Neutrophil (primary cell): ENCODE measurements around the gene CDK17.

Experiments used
- H3K27ac ChIP-seq: fragments of 200-600 bp; sonication (generic); 2 replicates; pipeline ENCODE4 v1.5.1; 2016; ENCODE audit warnings: mild to moderate bottlenecking, moderate library complexity
- H3K27me3 ChIP-seq: fragments of 200-600 bp; sonication (generic); 2 replicates; pipeline ENCODE4 v1.6.0; 2016; ENCODE audit warnings: mild to moderate bottlenecking
- H3K36me3 ChIP-seq: fragments of 200-600 bp; sonication (generic); 2 replicates; pipeline ENCODE4 v1.5.1; 2017
- H3K4me1 ChIP-seq, 2 experiments: fragments of 200-600 bp in 1 of 2; sonication (generic) in 1 of 2; 1 replicate in 1 of 2; 2 replicates in 1 of 2; pipeline versions ENCODE4 v1.5.1 to v1.6.1; 2013 to 2016; ENCODE audit warnings: low read depth in 1 of 2, low read length in 1 of 2, mild to moderate bottlenecking in 1 of 2, moderate library complexity in 1 of 2; ENCODE audit not compliant: control insufficient read depth in 1 of 2, insufficient read depth in 1 of 2
- H3K4me3 ChIP-seq, 2 experiments: fragments of 200-600 bp in 1 of 2; sonication (generic) in 1 of 2; 1 replicate in 1 of 2; 2 replicates in 1 of 2; pipeline ENCODE4 v1.5.1; 2013 to 2016; ENCODE audit warnings: low read depth in 1 of 2, low read length in 1 of 2, mild to moderate bottlenecking in 1 of 2, moderate library complexity in 1 of 2
- H3K9me3 ChIP-seq: fragments of 200-600 bp; sonication (generic); 2 replicates; pipeline ENCODE4 v1.5.1; 2016
- TF ChIP-seq, protein P1 (sequence below): fragments of 200-600 bp; sonication (generic); IDR thresholded peaks from 2 replicates; pipeline ENCODE4 v1.5.1; 2016; ENCODE audit warnings: antibody characterized with exemption

The CDK17 gene

DNA sequence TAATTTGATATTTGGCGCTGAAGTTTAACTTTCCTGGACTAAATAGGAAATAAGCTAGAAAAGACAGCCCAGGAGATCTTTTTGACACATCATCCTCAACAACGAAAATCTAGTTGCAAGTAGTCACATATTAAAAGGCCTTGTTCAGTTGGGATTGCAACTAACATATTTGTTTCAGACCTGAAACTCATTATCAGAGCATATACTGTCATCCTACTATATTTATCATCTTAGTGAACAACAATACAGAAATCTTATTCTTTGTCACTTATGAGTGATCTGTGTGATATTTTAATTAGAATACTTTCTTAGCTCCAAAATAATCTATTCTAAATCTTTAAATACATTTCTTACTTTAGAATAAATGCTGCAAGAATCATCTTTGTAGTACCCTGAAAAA lies 134.0 kb downstream of the CDK17 start:
- H3K9me3 ChIP-seq, result no peaks in the 10 kb centered on the region
- H3K4me1 ChIP-seq, result no peaks in the 10 kb centered on the region
- H3K4me3 ChIP-seq, result no peak overlapping the region
- no peaks in the 10 kb centered on the region for H3K27me3 ChIP-seq
- no peak overlapping the region for H3K27ac ChIP-seq
- TF ChIP-seq, protein P1, sequence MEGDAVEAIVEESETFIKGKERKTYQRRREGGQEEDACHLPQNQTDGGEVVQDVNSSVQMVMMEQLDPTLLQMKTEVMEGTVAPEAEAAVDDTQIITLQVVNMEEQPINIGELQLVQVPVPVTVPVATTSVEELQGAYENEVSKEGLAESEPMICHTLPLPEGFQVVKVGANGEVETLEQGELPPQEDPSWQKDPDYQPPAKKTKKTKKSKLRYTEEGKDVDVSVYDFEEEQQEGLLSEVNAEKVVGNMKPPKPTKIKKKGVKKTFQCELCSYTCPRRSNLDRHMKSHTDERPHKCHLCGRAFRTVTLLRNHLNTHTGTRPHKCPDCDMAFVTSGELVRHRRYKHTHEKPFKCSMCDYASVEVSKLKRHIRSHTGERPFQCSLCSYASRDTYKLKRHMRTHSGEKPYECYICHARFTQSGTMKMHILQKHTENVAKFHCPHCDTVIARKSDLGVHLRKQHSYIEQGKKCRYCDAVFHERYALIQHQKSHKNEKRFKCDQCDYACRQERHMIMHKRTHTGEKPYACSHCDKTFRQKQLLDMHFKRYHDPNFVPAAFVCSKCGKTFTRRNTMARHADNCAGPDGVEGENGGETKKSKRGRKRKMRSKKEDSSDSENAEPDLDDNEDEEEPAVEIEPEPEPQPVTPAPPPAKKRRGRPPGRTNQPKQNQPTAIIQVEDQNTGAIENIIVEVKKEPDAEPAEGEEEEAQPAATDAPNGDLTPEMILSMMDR, result no peak
- peaks cover 63% of the 10 kb centered on the region for H3K36me3 ChIP-seq

DNA sequence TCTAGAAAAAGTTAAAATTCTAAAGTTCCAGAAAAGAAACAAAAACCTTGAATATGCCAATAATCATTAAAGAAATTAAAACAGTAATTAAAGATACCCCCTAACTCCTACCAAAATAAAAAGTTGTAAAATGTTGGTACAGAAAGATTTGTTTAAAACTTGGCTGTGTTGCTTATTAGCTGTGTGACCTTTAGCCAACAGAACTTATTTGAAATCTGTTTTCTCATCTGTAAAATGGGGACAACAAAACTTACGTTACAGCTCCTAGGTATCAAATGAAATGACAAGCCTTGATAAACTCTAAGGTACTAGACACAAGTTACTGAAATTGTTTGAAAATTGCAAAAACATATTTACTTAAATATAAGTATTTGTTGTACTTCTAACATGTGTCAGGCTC lies 134.4 kb downstream of the CDK17 start:
- H3K4me3 ChIP-seq, result no peak overlapping the region
- H3K9me3 ChIP-seq, result no peaks in the 10 kb centered on the region
- H3K36me3 ChIP-seq, result peaks cover 59% of the 10 kb centered on the region
- TF ChIP-seq, protein P1, result no peak
- H3K4me1 ChIP-seq, result no peaks in the 10 kb centered on the region
- no peak overlapping the region for H3K27ac ChIP-seq
- H3K27me3 ChIP-seq, result no peaks in the 10 kb centered on the region

DNA sequence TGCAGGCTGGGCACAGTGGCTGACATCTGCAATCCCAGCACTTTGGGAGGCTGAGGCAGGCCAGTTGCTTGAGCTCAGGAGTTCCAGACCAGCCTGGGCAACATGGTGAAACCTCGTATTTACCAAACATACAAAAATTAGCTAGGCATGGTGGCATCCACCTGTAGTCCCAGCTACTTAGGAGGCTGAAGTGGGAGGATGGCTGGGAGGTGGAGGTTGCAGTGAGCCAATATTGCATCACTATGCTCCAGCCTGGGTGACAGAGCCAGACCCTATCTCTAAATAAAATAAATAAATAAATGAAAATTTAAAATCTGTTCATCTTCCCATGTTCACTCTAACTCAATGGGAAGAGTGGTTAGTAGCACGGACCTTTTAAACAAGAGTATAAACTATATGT lies 134.8 kb downstream of the CDK17 start:
- H3K27ac ChIP-seq, result no peak overlapping the region
- H3K4me1 ChIP-seq, result no peaks in the 10 kb centered on the region
- H3K9me3 ChIP-seq, result no peaks in the 10 kb centered on the region
- H3K36me3 ChIP-seq, result peaks cover 54% of the 10 kb centered on the region
- H3K4me3 ChIP-seq, result no peak overlapping the region
- TF ChIP-seq, protein P1, result no peak
- no peaks in the 10 kb centered on the region for H3K27me3 ChIP-seq

DNA sequence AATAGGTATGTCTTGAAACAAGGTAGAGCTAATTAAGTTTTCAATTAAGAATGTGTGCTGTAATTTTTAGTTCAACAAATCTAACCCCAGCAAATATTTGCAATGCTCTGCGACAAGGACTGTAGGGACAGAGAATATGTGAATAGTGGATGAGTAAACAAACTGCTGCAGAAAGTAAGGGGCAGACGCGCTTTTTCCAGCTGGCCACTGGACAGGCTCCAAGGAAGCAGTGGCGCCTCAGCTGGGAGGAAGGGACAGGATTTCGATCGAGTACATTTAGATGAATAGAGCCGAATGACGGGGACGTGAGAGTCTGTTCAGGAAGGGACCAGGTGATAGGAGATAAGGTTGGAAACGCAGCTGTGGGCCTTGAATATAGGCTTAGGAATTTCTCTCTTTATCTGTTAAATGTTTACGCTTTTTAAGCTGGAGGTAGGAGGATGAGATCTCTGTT lies 136.8 kb downstream of the CDK17 start:
- H3K4me3 ChIP-seq, result no peak overlapping the region
- H3K9me3 ChIP-seq, result no peaks in the 10 kb centered on the region
- no peaks in the 10 kb centered on the region for H3K27me3 ChIP-seq
- no peak overlapping the region for H3K27ac ChIP-seq
- peaks cover 45% of the 10 kb centered on the region for H3K36me3 ChIP-seq
- TF ChIP-seq, protein P1, result no peak
- no peaks in the 10 kb centered on the region for H3K4me1 ChIP-seq

DNA sequence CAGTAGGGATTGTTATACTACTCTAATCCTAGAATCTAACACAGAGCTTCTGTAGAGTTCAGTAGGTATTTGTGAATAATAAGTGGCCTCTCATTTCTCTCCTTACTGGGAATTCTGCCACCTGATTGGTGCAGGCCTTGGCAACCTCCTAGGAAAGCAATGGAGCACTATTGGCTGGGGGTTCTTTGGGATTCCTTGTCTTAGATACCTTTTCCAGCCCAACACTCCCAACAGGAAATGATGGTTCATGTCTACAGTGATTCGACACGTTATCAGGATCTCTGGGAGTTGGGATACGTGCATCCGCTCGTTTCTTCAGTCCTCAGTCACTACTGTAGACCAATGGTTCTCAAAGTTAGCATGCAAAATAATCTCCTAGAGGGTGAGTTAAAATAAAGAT lies 138.7 kb downstream of the CDK17 start:
- TF ChIP-seq, protein P1, result no peak
- Histone ChIP-seq H3K9me3 (no peaks in the 10 kb centered on the region), H3K27ac (no peak overlapping the region), H3K4me1 (no peaks in the 10 kb centered on the region), H3K4me3 (no peak overlapping the region), H3K36me3 (peaks cover 36% of the 10 kb centered on the region), H3K27me3 (no peaks in the 10 kb centered on the region)

DNA sequence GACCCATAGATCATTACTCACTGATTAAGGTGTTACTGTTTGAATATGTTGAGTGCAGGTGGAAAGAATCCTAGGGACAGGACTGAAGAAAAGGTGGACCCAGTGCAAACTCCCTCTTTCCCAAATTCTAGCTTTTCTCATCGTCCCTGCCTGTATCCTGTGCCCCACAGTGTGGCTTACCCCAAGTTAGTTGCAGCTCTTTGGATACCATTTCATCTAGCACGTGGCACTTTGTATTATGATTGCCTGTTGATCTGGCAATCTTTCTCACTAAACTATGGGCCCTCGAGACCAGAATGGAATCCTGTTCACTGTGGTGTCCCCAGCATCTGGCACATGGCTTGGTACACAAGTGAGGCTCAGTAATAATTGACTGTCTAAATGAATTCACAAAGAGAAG lies 139.6 kb downstream of the CDK17 start:
- Histone ChIP-seq H3K27ac (no peak overlapping the region), H3K36me3 (peaks cover 36% of the 10 kb centered on the region), H3K4me1 (no peaks in the 10 kb centered on the region), H3K4me3 (no peak overlapping the region), H3K27me3 (no peaks in the 10 kb centered on the region), H3K9me3 (no peaks in the 10 kb centered on the region)
- TF ChIP-seq, protein P1, result no peak
